ENCODE measurements around the gene NUCB2.

The NUCB2 gene

GRCh38 chr11:17272801-17273200 is 3.7 kb upstream of the NUCB2 start:
- no peak for DNase-seq

DNA sequence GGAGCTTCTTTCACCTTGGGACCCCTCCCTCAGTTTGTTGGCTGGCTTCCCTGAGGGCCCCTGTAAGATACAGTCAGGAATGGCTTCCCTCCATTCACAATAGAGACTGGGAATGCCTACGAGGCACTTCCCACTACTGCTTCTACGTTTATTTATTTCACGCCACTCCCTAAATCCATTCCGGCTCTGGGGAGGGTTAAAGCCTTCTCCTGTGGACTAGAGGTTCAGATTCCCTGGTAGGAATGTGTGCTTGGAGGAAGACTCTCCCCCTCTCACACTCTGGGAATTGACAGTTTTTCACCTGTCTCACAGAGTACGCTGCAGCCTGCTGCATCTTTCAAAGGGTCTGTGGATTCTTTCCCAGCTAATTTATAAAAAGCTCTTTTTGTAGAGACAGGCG is 3.3 kb upstream of the NUCB2 start:
- no peak for DNase-seq

DNA sequence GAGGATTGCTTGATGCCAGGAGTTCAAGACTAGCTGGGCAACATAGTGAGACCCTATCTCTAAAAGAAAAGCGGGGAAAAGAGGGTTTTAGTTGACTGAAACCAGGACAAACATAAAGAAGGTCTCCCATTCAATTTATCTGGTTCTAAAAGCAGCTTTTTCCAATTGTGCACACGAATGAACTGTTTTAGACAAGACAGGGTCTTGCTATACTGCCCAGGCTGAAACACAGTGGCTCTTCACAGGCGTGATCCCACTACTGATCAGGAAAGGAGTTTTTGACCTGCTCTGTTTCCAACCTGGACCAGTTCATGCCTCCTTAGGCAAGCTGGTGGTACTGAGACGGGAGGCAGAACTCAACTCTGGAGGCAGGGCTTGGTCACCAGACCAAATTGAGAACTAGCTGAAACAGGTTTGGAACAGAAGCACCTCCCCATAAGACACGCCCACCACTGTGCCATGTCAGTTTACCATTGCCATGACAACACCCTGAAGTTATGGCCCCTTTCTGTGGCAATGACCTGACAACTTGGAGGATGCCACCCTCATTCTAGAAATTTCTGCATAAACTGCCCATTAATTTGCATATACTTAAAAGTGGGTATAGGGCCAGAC is 2.8 kb upstream of the NUCB2 start:
- DNase-seq: no peak

GRCh38 chr11:17275400-17276235 is 921 bp upstream of the NUCB2 start:
- DNase-seq: no peak

GRCh38 chr11:17277024-17277584 is 565 bp downstream of the NUCB2 start:
- DNase-seq: peak; percentile 63

DNA sequence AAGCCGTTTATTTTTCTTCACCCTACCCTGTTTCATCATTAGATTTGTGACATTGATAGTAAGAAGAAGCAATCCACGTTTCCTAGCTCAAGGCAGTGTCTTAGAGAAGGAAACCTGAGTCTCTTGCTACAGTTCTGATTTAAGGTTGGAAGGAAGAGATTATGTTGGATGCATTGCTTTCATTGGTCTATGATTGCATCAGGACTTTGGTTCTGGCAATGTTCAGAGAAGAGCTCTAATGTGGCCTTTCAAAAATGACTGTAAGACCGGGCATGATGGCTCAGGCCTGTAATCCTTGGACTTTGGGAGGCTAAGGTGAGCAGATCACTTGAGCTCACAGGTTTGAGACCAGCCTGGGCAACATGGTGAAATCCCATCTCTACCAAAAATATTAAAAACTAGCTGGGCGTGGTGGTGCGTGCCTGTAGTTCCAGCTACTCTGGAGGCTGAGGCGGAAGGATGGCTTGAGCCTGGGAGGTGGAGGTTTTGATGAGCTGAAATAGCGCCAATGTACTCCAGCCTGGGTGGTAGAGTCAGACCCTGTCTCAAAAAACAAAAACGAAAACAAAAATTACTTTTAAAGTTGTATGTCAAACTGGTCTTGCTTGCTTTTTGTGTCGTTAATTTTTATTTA is 4.1 kb downstream of the NUCB2 start:
- DNase-seq: no peak

DNA sequence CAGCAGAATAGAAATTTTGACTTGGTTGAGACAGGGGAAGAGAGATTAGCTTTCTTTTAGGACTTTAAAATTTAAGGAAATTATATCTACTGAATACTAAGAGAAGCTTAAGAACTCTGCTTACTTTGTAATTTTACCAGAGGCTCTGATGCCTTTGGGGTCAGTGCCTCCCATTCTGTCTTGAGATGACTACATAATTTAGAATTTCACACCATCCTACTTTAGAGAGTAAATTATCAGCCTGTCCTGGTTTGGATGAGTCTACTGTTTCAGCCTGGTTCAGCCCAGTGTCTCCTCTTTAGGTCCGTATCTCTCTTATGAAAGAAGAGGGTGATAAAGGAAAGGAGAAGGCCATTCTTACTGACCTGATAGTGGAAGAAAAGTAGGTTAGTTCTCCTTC is 9.8 kb downstream of the NUCB2 start:
- no peak for DNase-seq

GRCh38 chr11:17287058-17287457 is 10.5 kb downstream of the NUCB2 start:
- DNase-seq: no peak

GRCh38 chr11:17291710-17292109 is 15.2 kb downstream of the NUCB2 start:
- DNase-seq: no peak

DNA sequence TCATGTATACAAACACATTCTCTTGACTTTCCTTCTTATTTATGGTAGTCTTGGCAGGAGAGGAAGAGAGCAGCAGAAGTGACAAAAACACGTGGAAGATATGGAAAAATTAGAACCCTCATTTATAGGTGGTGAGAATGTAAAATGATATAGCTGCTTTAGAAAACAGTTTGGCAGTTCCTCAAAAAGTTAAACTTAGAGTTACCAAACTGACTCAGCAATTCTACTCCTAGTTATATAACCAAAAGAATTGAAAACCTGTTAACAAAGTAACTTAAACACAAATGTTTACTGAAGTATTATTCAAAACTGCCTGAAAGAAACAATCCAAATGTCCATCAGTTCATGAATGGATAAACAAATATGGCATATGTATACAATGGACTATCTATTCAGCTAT is 16.8 kb downstream of the NUCB2 start:
- no peak for DNase-seq

- DNase-seq: no peak
Measured at GRCh38 chr11:17294033-17294432, 17.5 kb downstream of the NUCB2 start.

- DNase-seq: no peak
Measured at GRCh38 chr11:17296852-17297559, 20.5 kb downstream of the NUCB2 start.

GRCh38 chr11:17298302-17298701 is 21.8 kb downstream of the NUCB2 start:
- DNase-seq: peak; percentile 72

DNA sequence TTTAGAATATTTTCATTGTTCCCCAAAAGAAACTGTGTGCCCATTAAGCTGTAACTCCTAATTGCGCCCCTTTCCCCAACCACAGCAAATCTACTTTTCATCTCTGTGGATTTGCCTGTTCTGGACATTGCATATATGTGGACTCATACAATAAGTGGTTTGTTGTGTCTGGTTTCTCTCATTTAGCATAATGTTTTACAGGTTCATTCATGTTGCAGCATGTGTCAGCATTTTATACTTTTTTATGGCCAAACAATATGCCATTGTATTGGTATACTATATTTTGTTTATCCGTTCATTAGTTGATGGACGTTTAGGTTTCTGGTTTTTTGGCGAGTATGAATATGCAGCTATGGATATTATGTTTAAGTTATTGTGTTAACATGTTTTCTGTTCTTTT is 23.8 kb downstream of the NUCB2 start:
- DNase-seq: no peak

DNA sequence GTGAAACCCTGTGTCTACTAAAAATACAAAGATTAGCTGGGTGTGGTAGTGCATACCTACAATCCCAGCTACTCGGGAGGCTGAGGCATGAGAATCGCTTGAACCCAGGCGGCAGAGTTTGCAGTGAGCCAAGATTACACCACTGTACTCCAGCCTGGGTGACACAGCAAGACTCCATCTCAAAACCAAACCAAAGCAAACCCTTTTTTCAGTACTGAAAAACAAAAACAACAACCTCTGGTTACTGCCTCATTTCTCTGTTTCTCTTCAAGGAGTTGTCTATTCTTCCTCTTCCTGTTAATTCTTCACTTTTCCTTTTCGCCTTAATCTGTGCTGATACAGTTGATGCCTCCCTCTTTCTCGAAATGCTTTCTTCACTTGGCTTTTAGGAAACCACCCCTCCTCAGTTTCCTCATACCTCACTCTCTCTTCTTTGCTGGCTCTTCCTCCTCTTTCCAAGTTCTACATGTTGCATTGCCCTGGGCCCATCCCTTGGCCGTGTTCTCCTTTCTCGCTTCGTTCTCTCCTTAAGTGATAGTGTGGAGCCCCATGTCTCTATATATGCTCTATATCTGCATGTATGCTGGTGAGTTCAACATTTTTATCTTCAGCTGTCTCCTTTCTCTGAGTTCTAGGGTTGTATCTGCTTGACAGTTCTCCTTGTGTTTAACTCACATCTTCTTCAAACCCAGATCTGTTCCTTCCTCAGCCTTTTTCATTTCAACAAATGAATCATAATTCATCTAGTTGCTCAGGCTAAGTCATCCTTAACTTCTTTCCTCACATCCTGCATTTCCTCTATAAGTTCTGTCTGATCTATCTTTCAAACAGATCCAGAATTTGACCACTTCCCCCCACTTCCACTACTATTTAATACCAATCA is 37.1 kb downstream of the NUCB2 start:
- DNase-seq: no peak

DNA sequence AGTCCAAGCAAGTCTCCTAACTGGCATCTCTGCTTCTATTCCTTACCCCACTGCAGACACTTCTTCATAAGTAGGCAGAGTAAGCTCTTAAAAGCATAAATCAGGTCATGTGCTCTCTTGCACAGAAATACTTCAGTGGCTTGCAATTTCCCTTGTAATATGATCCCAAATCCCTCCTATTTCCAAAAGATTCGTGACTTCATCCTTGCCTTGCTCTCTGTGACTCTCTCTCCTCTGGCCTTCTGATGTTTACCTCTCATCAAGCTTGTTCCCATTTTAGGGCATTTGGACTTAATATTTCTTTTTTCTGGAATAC is 37.7 kb downstream of the NUCB2 start:
- DNase-seq: no peak

- no peak for DNase-seq
Measured at GRCh38 chr11:17314904-17315426, 38.4 kb downstream of the NUCB2 start.

GRCh38 chr11:17328871-17329494 is 52.4 kb downstream of the NUCB2 start:
- no peak for DNase-seq

GRCh38 chr11:17331669-17332068 is 55.1 kb downstream of the NUCB2 start:
- no peak for DNase-seq

- no peak for DNase-seq
Measured at GRCh38 chr11:17333799-17334586, 57.5 kb downstream of the NUCB2 start.

DNA sequence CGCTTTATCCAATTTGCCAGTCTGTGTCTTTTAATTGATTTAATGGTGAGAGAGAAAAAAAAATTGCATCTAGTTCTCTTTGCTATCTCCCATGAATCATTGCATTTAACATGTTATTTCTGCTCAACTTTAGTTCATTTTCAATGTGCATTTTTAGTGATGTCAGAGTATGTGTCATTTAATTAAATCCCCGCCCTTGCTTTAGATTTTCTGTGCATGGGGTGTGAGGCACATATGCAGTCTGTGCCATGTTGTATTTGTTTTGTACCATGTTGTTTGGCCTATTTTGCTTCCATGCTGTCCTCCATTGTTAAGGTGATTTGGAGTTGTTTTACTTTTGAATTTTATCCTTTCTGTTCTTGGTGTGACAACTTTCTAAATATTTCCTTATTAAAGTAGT is 66.7 kb downstream of the NUCB2 start:
- no peak for DNase-seq
